Thyroid gland (tissue), 4 donors: ENCODE measurements around the gene PRR33. TPM values are rescaled to one million over a fixed set of nuclear protein-coding genes. Genes with fewer than 3 reads are reported as not detected.

Source experiments
- DNase-seq, 2 donors: peaks; one replicate each; pipeline ENCODE4 v3.0.0-alpha.2; 2019
- H3K27ac ChIP-seq, 3 donors: fragments of 200-600 bp; sonication (generic); 1 replicate in 2 of 3; 2 replicates in 1 of 3; pipeline ENCODE4 v1.5.1; 2016 to 2019; ENCODE audit warnings: mild to moderate bottlenecking in 1 of 3, moderate library complexity in 1 of 3
- H3K27me3 ChIP-seq: fragments of 200-600 bp; sonication (generic); one replicate; pipeline ENCODE4 v1.5.1; 2019
- H3K36me3 ChIP-seq, 2 donors: fragments of 200-600 bp; sonication (generic); one replicate each; pipeline ENCODE4 v1.5.1; 2016 to 2019
- H3K4me1 ChIP-seq, 2 donors: fragments of 200-600 bp; sonication (generic); one replicate each; pipeline ENCODE4 v1.5.1; 2017 to 2019
- H3K4me3 ChIP-seq, 3 donors: fragments of 200-600 bp; sonication (generic); replicated peaks in 1 of 3; 1 replicate in 2 of 3; 2 replicates in 1 of 3; pipeline ENCODE4 v1.5.1; 2016; ENCODE audit warnings: mild to moderate bottlenecking in 1 of 3
- H3K9me3 ChIP-seq: fragments of 200-600 bp; sonication (generic); one replicate; pipeline ENCODE4 v1.5.1; 2017
- CTCF ChIP-seq, 6 experiments: fragments of 200-600 bp in 3 of 6; fragments of 450-650 bp in 3 of 6; sonication (generic) in 3 of 6; IDR thresholded peaks; one replicate each; pipeline ENCODE4 v1.5.1; 2016 to 2019; ENCODE audit warnings: antibody characterized with exemption in 6 of 6, mild to moderate bottlenecking in 2 of 6, inconsistent platforms in 1 of 6, moderate library complexity in 1 of 6
- POLR2A ChIP-seq, 2 donors: fragments of 450-650 bp; IDR thresholded peaks; one replicate each; pipeline ENCODE4 v1.6.1; 2017; ENCODE audit warnings: antibody characterized with exemption in 2 of 2, mild to moderate bottlenecking in 2 of 2, moderate library complexity in 1 of 2
- WGBS, 2 donors: methylation state at CpG; one replicate each; pipeline ENCODE4 v1.1.5; 2017; 5-methylcytosine and 5-hydroxymethylcytosine counted together
- intact Hi-C: fragments of 100-400 bp; cut with DNase I; formaldehyde crosslinking; loops from one replicate; pipeline ENCODE4 v1.15.1; 2023
- total RNA-seq, 4 donors: library from RNA; depleted of rRNA; stranded (reverse); fragments of >200 nt; gene quantifications; one replicate each; pipeline ENCODE4 v1.2.3, GENCODE V29; 2016

PRR33 gene
- total RNA-seq, 4 donors from 2014 or later: not detected

GRCh38 chr11:1896468-1896867 lies 4.8 kb upstream of the PRR33 start:
- TF ChIP-seq POLR2A (IDR thresholded peaks at IDR 0.05): no peak
- no peak for TF ChIP-seq CTCF (IDR thresholded peaks at IDR 0.05)

GRCh38 chr11:1894759-1895158 lies 3.1 kb upstream of the PRR33 start:
- no peaks in the 10 kb centered on the region for H3K4me1 ChIP-seq
- no peak overlapping the region for H3K27ac ChIP-seq
- intact Hi-C loops: no loop called here
- H3K9me3 ChIP-seq: no peaks in the 10 kb centered on the region
- no peaks in the 10 kb centered on the region for H3K36me3 ChIP-seq
- TF ChIP-seq POLR2A (IDR thresholded peaks at IDR 0.05): no peak
- no peak for TF ChIP-seq CTCF (IDR thresholded peaks at IDR 0.05)
- WGBS, 2 donors: 88 to 90% methylated on average over 11 of the region's 11 CpGs
- H3K4me3 ChIP-seq: no peak overlapping the region
- DNase-seq: no peak
- H3K27me3 ChIP-seq: no peaks in the 10 kb centered on the region

More at GRCh38 chr11:1896468-1896867, 4.8 kb upstream of the PRR33 start:
- intact Hi-C loops: no loop called here
- WGBS, 2 donors: 71 to 72% methylated on average over 10 of the region's 10 CpGs
- Histone ChIP-seq H3K27ac (no peak overlapping the region), H3K4me1 (no peaks in the 10 kb centered on the region), H3K4me3 (no peak overlapping the region), H3K36me3 (no peaks in the 10 kb centered on the region), H3K27me3 (no peaks in the 10 kb centered on the region), H3K9me3 (no peaks in the 10 kb centered on the region)
- DNase-seq: no peak

GRCh38 chr11:1893581-1894359 lies 2.1 kb upstream of the PRR33 start:
- Histone ChIP-seq H3K27ac (no peak overlapping the region), H3K36me3 (no peaks in the 10 kb centered on the region), H3K4me3 (no peak overlapping the region), H3K9me3 (no peaks in the 10 kb centered on the region), H3K27me3 (no peaks in the 10 kb centered on the region), H3K4me1 (no peaks in the 10 kb centered on the region)
- intact Hi-C loops: loop anchor here (1.0 kb wide), 1 partner anchor 23 kb away; no protein-coding TSS in a partner anchor
- no peak for DNase-seq
- WGBS, 2 donors: 90 to 91% methylated on average over 4 of the region's 5 CpGs
- no peak for TF ChIP-seq POLR2A (IDR thresholded peaks at IDR 0.05)
- no peak for TF ChIP-seq CTCF (IDR thresholded peaks at IDR 0.05)

GRCh38 chr11:1892558-1892957 lies 863 bp upstream of the PRR33 start:
- no peaks in the 10 kb centered on the region for H3K4me1 ChIP-seq
- DNase-seq: no peak

More at GRCh38 chr11:1892558-1892957, 863 bp upstream of the PRR33 start:
- Histone ChIP-seq H3K4me3 (no peak overlapping the region), H3K36me3 (no peaks in the 10 kb centered on the region), H3K9me3 (no peaks in the 10 kb centered on the region), H3K27me3 (no peaks in the 10 kb centered on the region), H3K27ac (no peak overlapping the region)
- intact Hi-C loops: no loop called here
- WGBS, 2 donors: 81 to 84% methylated on average over 5 of the region's 5 CpGs
- TF ChIP-seq POLR2A (IDR thresholded peaks at IDR 0.05) (no peak), CTCF (IDR thresholded peaks at IDR 0.05) (no peak)
